PC-3 (cell line): ENCODE results near the gene FITM2. TPM values are rescaled to one million over a fixed set of nuclear protein-coding genes. Genes with fewer than 3 reads are reported as not detected.

Experiments used
- ATAC-seq: fragments of 200-7000 bp; cut with Tn5 transposase; 2 replicates; pipeline ENCODE4 v1.9.1; 2020; ENCODE audit warnings: mild to moderate bottlenecking, moderate library complexity
- BruUV-seq: library from RNA; stranded (reverse); fragments of 400-500 nt; replicated peaks from 2 replicates; lab custom pipeline; 2021; lab: Mats Ljungman, UMichigan
- CTCF ChIA-PET: fragments of 300-600 bp; sonication (Branson Sonifier 250); formaldehyde crosslinking; loops from one replicate; lab custom pipeline; 2022; ENCODE audit warnings: antibody characterized with exemption; lab: Charles Lee
- POLR2A ChIA-PET: fragments of 300-600 bp; sonication (Branson Sonifier 250); formaldehyde crosslinking; loops from one replicate; lab custom pipeline; 2022; ENCODE audit warnings: antibody characterized with exemption; ENCODE audit not compliant: unreplicated experiment; lab: Charles Lee
- DNase-seq: peaks from one replicate; pipeline ENCODE4 v3.0.0-alpha.2; 2015
- H2AFZ ChIP-seq: fragments of 300-600 bp; sonication (generic); 2 replicates; pipeline ENCODE4 v1.6.0; 2016; ENCODE audit warnings: antibody characterized with exemption, low read length
- H3F3A ChIP-seq: fragments of 300-600 bp; sonication (generic); one replicate; pipeline ENCODE4 v1.6.0; 2017; ENCODE audit warnings: antibody characterized with exemption, low read length, control low read depth, mild to moderate bottlenecking; ENCODE audit not compliant: unreplicated experiment
- H3K27ac ChIP-seq: fragments of 300-600 bp; sonication (generic); 2 replicates; pipeline ENCODE4 v1.5.1; 2016; ENCODE audit warnings: mild to moderate bottlenecking, low read length
- H3K27me3 ChIP-seq: fragments of 300-600 bp; sonication (generic); 2 replicates; pipeline ENCODE4 v1.6.1; 2016; ENCODE audit warnings: low read length, mixed read lengths
- H3K36me3 ChIP-seq: fragments of 300-600 bp; sonication (generic); 2 replicates; pipeline ENCODE4 v1.6.1; 2016; ENCODE audit warnings: low read depth, mixed run types, low read length, mixed read lengths
- H3K4me1 ChIP-seq: fragments of 300-600 bp; sonication (generic); 2 replicates; pipeline ENCODE4 v1.5.1; 2016; ENCODE audit warnings: low read length; ENCODE audit not compliant: insufficient read depth
- H3K4me2 ChIP-seq: fragments of 300-600 bp; sonication (generic); 2 replicates; pipeline ENCODE4 v1.6.0; 2016; ENCODE audit warnings: low read length
- H3K4me3 ChIP-seq: fragments of 300-600 bp; sonication (generic); 2 replicates; pipeline ENCODE4 v1.5.1; 2016; ENCODE audit warnings: mild to moderate bottlenecking, low read length, mixed read lengths
- H3K79me2 ChIP-seq: fragments of 300-600 bp; sonication (generic); 2 replicates; pipeline ENCODE4 v1.6.1; 2017; ENCODE audit warnings: low read length, mixed read lengths
- H3K9ac ChIP-seq: fragments of 300-600 bp; sonication (generic); 2 replicates; pipeline ENCODE4 v1.6.0; 2016; ENCODE audit warnings: mild to moderate bottlenecking, low read length
- H3K9me2 ChIP-seq: fragments of 300-600 bp; sonication (generic); replicated peaks from 2 replicates; pipeline ENCODE4 v1.6.1; 2016; ENCODE audit warnings: mixed run types, low read length, mixed read lengths
- H3K9me3 ChIP-seq: fragments of 300-600 bp; sonication (generic); 2 replicates; pipeline ENCODE4 v1.6.1; 2016; ENCODE audit warnings: low read length, mixed read lengths
- H4K20me1 ChIP-seq: fragments of 300-600 bp; sonication (generic); 2 replicates; pipeline ENCODE4 v1.6.1; 2016; ENCODE audit warnings: low read length, mixed read lengths
- CTCF ChIP-seq: fragments of 300-600 bp; sonication (generic); conservative IDR thresholded peaks from 2 replicates; pipeline ENCODE4 v1.5.1; 2017; ENCODE audit warnings: antibody characterized with exemption, low read depth, mild to moderate bottlenecking, low read length
- EZH2 ChIP-seq: fragments of 300-600 bp; sonication (generic); IDR thresholded peaks from one replicate; pipeline ENCODE4 v1.6.1; 2017; ENCODE audit warnings: antibody characterized with exemption, mild to moderate bottlenecking, low read length; ENCODE audit not compliant: unreplicated experiment
- EZH2phosphoT487 ChIP-seq: fragments of 300-600 bp; sonication (generic); IDR thresholded peaks from 2 replicates; pipeline ENCODE4 v1.6.1; 2018; ENCODE audit warnings: mild to moderate bottlenecking, antibody characterized with exemption, low read length, borderline replicate concordance
- intact Hi-C: fragments of 100-400 bp; cut with micrococcal nuclease; formaldehyde crosslinking; loops from 2 replicates; pipeline ENCODE4 v1.9.0; 2023
- total RNA-seq: library from RNA; depleted of rRNA; stranded (reverse); fragments of >200 nt; gene quantifications from 2 replicates; pipeline ENCODE4 v1.2.3, GENCODE V29; 2014

Gene FITM2
- total RNA-seq, 1 experiment from 2014 or later: 8.8 TPM

GRCh38 chr20:44345147-44345546 is 34.1 kb upstream of the FITM2 start:
- CTCF ChIA-PET: no interaction called here
- Histone ChIP-seq H3K79me2 (no peaks in the 10 kb centered on the region), H3K4me1 (no peaks in the 10 kb centered on the region), H3K9me2 (no peaks in the 10 kb centered on the region), H3K27ac (no peak overlapping the region), H3K9me3 (no peaks in the 10 kb centered on the region), H3K36me3 (no peaks in the 10 kb centered on the region), H3K27me3 (no peaks in the 10 kb centered on the region), H4K20me1 (no peaks in the 10 kb centered on the region), H3K4me2 (no peak overlapping the region), H3K4me3 (no peak overlapping the region), H3K9ac (no peak overlapping the region), H2AFZ (no peak overlapping the region), H3F3A (no peaks in the 10 kb centered on the region)
- BruUV-seq: no TSS peak
- DNase-seq (no peak), ATAC-seq (no peak)
- intact Hi-C loops: no loop called here
- POLR2A ChIA-PET: no interaction called here
- TF ChIP-seq EZH2phosphoT487: no peak
- no peak for TF ChIP-seq EZH2
- TF ChIP-seq CTCF: no peak

GRCh38 chr20:44344723-44345122 is 33.7 kb upstream of the FITM2 start:
- no peaks in the 10 kb centered on the region for H4K20me1 ChIP-seq
- no peaks in the 10 kb centered on the region for H3K79me2 ChIP-seq
- H3K4me2 ChIP-seq: no peak overlapping the region
- no peaks in the 10 kb centered on the region for H3K9me2 ChIP-seq
- BruUV-seq: no TSS peak
- H3K4me3 ChIP-seq: no peak overlapping the region
- intact Hi-C loops: no loop called here
- ATAC-seq: no peak
- H3K9ac ChIP-seq: no peak overlapping the region
- no peaks in the 10 kb centered on the region for H3K9me3 ChIP-seq
- DNase-seq: no peak
- H3K4me1 ChIP-seq: no peaks in the 10 kb centered on the region
- H3K36me3 ChIP-seq: no peaks in the 10 kb centered on the region
- H3K27me3 ChIP-seq: no peaks in the 10 kb centered on the region
- TF ChIP-seq EZH2phosphoT487 (no peak), CTCF (no peak), EZH2 (no peak)
- no peaks in the 10 kb centered on the region for H3F3A ChIP-seq
- no peak overlapping the region for H2AFZ ChIP-seq
- ChIA-PET POLR2A (no interaction called here), CTCF (no interaction called here)
- no peak overlapping the region for H3K27ac ChIP-seq

- H3K27me3 ChIP-seq: no peaks in the 10 kb centered on the region
- H3F3A ChIP-seq: no peaks in the 10 kb centered on the region
- no peak overlapping the region for H3K27ac ChIP-seq
- no peak overlapping the region for H3K4me2 ChIP-seq
- H3K4me1 ChIP-seq: no peaks in the 10 kb centered on the region
- no peak for TF ChIP-seq CTCF
- TF ChIP-seq EZH2: no peak
- no peak for TF ChIP-seq EZH2phosphoT487
- no TSS peak for BruUV-seq
- ATAC-seq (no peak), DNase-seq (no peak)
- no peaks in the 10 kb centered on the region for H3K79me2 ChIP-seq
- H3K9me3 ChIP-seq: no peaks in the 10 kb centered on the region
- no peaks in the 10 kb centered on the region for H3K9me2 ChIP-seq
- no peak overlapping the region for H2AFZ ChIP-seq
- intact Hi-C loops: no loop called here
- ChIA-PET CTCF (no interaction called here), POLR2A (no interaction called here)
- no peak overlapping the region for H3K9ac ChIP-seq
- no peak overlapping the region for H3K4me3 ChIP-seq
- no peaks in the 10 kb centered on the region for H4K20me1 ChIP-seq
- H3K36me3 ChIP-seq: no peaks in the 10 kb centered on the region
Measured at GRCh38 chr20:44343162-44343675, 32.2 kb upstream of the FITM2 start.
